Middle frontal gyrus (tissue), 1 donor: ENCODE data around the gene TMEM120B.
A peak's percentile ranks its signal among the peaks of the same experiment; 100 is the strongest.

Experiments used
- DNase-seq: peaks from one replicate; pipeline ENCODE4 v3.0.0-alpha.2; 2015; ENCODE audit warnings: low spot score; ENCODE audit errors: extremely low spot score

Gene TMEM120B

GRCh38 chr12:121791671-121792551, 79.4 kb downstream of the TMEM120B start:
- no peak for DNase-seq

- DNase-seq = no peak
Observed at GRCh38 chr12:121792607-121793439, 80.3 kb downstream of the TMEM120B start.

- DNase-seq = no peak
Observed at GRCh38 chr12:121793440-121793837, 80.9 kb downstream of the TMEM120B start, which contains the start of gene RHOF. TSS of gene RHOF (minus strand) at chr12:121793688. CDS start at chr12:121793633, 55 bp downstream.

- DNase-seq = peak; percentile 84
Observed at GRCh38 chr12:121793838-121794533, 81.4 kb downstream of the TMEM120B start.

GRCh38 chr12:121794534-121795033, 82.0 kb downstream of the TMEM120B start:
- DNase-seq = no peak

DNA sequence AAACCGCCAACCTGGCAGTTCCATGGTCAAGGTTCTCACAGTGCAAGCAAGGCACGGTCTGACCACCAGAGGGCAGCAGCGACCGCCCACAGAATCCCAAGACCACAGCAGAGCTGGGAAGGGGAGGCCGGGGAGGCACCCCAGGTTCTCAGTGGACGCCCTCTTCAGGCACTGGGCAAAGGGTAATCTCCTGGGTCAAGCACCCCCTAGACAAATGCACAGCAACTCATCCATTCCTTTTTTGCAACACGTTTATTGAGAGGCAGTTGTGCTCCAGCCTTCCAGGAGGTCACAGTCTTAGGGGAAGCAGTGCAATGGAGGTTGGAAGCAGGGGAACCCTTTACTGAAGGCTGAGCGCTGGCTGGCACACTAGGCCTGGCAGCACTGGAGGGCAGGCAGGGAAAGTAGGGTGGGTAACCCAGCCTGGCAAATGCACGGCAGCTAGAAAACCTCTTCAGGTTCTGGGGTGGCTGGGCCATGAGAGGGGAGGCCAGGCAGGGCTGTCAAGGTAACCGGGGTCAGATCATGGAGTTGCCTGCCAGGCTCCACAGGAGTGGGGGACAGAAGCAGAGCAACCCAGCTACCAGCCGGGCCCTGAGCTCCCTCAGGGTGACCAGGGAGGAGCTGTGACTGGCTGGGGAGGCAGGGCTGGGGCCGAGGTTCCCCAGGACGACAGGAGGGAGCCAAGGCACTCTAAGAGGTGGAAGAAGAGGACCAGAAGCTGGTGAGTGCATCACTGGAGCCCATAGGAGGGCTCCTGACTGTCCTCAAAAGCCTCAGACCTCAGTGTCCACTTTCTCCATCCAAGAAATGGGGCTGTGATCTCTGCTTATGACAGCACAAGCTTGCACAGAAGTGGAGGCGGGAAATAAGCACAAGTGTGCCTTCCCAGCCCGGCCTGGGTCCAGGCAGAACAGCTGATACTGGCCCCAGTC, 82.7 kb downstream of the TMEM120B start:
- DNase-seq = peak; percentile 65

DNA sequence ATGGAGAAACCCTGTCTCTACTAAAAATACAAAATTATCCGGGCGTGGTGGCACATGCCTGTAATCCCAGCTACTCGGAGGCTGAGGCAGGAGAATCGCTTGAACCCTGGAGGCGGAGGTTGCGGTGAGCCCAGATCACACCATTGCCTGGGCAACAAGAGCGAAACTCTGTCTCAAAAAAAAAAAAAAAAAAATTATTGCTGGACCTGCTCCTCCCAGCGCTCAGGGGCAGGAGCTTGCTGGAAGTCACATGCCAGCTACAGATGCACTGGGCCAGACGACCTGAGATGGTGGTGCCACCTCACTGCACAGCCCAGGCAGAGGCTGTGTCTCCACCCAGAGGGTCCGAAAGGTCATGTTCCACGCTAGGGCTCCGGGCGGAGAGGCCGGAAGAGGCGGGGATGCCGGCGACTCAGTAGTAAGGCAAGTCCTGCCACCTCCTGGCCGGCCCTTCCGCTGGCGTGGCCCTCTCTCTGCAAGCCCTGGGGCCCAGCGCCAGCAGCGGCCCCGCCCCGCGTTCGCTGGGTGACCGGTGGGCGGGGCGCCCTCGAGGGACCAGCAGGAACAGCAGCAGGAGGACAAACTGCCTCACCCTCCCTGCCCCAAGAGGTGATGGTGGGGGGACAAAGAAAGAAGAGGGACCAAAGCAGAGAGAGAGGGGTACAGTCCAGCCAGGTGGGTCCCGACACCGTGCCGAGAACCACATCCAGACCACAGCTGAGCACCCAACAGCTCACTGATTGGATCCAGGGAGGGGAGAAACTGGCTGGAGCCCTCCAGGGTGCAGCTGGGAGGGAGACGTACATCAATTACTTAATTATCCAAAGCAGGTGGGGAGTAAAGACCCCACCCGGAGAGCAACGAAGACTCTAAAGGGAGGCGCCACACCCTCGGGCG, 84.6 kb downstream of the TMEM120B start:
- peak; percentile 44 for DNase-seq

- no peak for DNase-seq
Observed at GRCh38 chr12:121797937-121798786, 85.6 kb downstream of the TMEM120B start.

DNA sequence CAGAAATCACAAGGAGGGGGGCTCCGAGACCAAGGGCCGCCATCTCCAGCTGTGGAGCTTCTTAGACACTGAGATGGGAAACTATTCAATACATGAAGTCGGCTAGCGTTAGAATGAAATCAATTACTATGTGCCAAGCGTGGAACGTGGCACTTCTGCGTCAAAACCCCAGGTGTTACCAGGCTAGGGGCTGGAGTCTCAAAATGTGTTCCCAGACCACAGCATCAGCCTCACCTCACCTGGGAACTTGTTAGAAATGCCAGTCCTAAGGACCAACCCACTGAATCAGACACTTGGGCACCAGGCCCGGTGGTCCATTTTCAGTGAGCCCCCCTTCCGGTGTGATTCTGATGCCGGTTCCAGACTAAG, 86.2 kb downstream of the TMEM120B start:
- DNase-seq = no peak

DNA sequence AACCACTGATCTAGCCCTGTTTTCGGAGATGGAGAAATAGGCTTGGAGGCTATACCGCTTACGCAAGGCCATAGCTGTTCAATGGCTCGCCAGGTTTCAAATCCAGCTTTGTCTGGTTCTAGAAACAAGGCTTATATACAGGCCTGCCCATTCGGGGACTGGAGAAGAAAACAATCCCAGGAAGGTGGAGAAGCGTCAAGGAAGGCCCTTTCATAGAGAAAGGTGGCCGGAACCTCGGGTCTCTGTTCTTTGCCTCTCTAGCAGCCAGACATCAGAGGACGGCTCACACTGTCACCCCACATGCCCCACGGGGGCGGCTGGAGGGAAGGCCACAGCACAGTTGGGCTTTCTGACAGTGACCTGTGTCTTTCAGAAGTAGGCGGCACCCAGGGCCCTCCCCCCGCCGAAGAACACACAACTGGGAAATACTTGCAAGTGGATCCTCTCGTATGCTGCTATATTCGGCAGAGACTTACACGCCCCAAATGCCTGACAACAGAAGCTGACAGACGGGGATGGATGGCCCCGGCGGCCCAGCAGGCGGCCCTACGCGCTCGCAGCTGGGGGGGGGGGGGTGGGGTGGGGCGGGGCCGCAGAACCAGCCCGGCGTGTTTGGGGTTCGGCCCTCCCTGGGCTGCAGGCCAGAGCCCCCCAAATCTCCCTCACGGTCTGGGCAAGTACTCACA, 86.7 kb downstream of the TMEM120B start:
- DNase-seq = no peak

- DNase-seq = no peak
Observed at GRCh38 chr12:121799842-121800693, 87.5 kb downstream of the TMEM120B start.

DNA sequence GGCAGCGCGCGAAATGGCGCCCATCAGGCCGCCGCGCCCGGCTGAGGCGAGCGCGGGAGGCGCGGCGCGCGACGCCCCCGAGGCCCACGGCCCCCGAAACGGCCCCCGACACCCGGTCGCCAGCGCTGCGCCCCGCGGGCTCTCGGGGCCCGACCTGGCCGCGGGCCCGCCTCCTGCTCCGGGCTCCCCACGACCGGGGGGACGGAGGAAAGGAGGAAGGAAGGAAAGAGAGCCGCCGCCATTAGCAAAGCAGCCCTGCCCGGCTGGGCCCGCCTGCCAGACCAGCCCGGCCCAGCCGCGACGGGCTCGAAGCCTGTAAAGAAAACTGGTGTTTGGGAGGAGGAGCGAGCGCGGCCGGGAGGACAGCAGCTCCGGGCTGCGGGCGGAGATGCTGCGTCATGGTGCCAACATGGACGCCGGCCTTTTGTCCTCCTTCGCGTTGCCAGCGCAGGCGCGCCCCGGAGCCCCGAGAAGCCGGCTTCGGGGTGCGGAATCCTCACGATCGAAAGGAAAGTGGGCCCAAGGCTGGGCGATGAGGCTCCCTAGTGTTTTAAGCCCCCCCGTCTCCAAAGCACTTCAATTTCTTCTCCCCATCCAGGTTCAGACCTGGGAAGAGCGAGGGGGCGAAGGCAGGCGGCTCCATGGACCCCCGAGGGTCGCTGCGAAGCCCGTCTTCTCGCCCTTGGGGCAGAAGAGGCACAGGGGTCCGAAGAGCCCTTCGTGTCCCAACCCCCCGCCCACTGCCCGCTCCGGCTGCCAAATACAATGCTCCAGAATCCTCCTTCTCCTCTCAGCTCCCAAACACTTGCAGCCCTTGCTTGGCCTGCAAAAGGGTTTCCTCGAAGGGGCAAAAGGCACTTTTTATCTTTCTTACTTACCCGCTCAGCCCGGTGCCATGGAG, 88.4 kb downstream of the TMEM120B start:
- DNase-seq = no peak

- DNase-seq = no peak
Observed at GRCh38 chr12:121801595-121802484, 89.3 kb downstream of the TMEM120B start.

GRCh38 chr12:121802485-121802842, 89.9 kb downstream of the TMEM120B start:
- DNase-seq = no peak
